HEK293 (cell line): ENCODE results near the gene PALB2.

Experiments used
- SETDB1 ChIP-seq: IDR thresholded peaks from one replicate; pipeline ENCODE4 v1.6.1; 2017; ENCODE audit warnings: mild to moderate bottlenecking, low read length, moderate library complexity, mixed read lengths; ENCODE audit not compliant: insufficient read length
- ZNF266 ChIP-seq: fragments of 450-650 bp; formaldehyde crosslinking; IDR thresholded peaks from 2 replicates; pipeline ENCODE4 v1.5.1; 2016; ENCODE audit warnings: missing biosample characterization, missing genetic modification characterization, low read depth
- ZNF404 ChIP-seq: fragments of 450-650 bp; formaldehyde crosslinking; IDR thresholded peaks from 2 replicates; pipeline ENCODE4 v1.5.1; 2017; ENCODE audit warnings: missing biosample characterization, missing genetic modification characterization
- ZNF416 ChIP-seq: fragments of 450-650 bp; formaldehyde crosslinking; IDR thresholded peaks from 2 replicates; pipeline ENCODE4 v1.5.1; 2016; ENCODE audit warnings: missing biosample characterization, missing genetic modification characterization
- ZNF423 ChIP-seq: fragments of 450-650 bp; formaldehyde crosslinking; IDR thresholded peaks from 2 replicates; pipeline ENCODE4 v1.5.1; 2016; ENCODE audit warnings: missing biosample characterization, missing genetic modification characterization
- ZNF777 ChIP-seq: fragments of 450-650 bp; formaldehyde crosslinking; IDR thresholded peaks from 2 replicates; pipeline ENCODE4 v1.5.1; 2017; ENCODE audit warnings: missing biosample characterization, missing genetic modification characterization, borderline replicate concordance
- ZNF785 ChIP-seq: fragments of 450-650 bp; formaldehyde crosslinking; IDR thresholded peaks from 2 replicates; pipeline ENCODE4 v1.5.1; 2016; ENCODE audit warnings: missing biosample characterization, missing genetic modification characterization
- TF ChIP-seq, protein P1 (sequence below): fragments of 450-650 bp; formaldehyde crosslinking; IDR thresholded peaks from 2 replicates; pipeline ENCODE4 v1.5.1; 2017; ENCODE audit warnings: missing biosample characterization, missing genetic modification characterization
- TF ChIP-seq, protein P2 (sequence below): fragments of 450-650 bp; formaldehyde crosslinking; IDR thresholded peaks from 2 replicates; pipeline ENCODE4 v1.5.1; 2016; ENCODE audit warnings: missing biosample characterization, missing genetic modification characterization

DNA sequence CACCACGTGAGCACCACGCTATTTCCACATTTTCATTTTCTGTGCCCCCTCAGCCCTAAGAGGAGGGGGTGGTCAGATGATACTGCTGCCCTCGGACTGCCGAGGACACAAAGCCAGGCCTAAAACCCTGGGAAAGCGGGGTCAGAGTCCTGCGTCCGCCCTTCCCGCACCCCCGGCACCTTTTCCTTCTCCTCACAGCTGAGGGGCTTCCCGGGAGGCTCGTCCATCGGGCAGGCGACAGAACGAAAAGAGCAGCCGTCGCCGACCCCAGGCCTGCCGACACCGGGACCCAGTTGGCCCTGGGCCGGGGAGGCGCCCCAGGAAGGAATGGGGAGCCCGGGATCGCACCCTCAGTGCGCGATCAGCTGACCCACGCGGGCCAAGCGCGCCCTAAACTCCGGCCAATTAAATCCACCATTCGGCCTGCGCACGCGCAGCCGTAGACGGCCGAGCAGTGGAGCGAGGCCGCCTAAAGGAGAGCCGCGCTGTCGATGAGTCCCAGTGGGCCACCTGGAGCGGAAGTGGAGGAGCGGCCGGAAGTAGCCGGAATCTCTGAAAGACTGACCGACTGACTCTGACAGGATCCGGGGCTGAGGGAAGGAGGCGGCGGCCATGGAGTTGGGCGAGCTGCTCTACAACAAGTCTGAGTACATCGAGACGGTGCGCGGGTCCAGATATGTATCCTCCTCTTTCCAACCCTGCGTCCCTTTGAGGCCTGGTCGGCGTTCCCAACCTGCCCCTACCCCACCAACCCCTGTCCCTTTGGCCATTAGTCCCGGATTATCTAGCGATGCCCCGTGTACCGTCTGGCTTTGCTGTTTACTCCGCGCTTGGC lies at the start of gene PALB2, which contains the start of gene DCTN5:
- TF ChIP-seq SETDB1 (no peak), ZNF404 (tag by site-specific recombination) (no peak), ZNF777 (no peak), ZNF423 (no peak), ZNF785 (tag by site-specific recombination) (no peak), ZNF266 (tag by site-specific recombination) (no peak), ZNF416 (tag by site-specific recombination) (no peak)
- TF ChIP-seq, protein P1, sequence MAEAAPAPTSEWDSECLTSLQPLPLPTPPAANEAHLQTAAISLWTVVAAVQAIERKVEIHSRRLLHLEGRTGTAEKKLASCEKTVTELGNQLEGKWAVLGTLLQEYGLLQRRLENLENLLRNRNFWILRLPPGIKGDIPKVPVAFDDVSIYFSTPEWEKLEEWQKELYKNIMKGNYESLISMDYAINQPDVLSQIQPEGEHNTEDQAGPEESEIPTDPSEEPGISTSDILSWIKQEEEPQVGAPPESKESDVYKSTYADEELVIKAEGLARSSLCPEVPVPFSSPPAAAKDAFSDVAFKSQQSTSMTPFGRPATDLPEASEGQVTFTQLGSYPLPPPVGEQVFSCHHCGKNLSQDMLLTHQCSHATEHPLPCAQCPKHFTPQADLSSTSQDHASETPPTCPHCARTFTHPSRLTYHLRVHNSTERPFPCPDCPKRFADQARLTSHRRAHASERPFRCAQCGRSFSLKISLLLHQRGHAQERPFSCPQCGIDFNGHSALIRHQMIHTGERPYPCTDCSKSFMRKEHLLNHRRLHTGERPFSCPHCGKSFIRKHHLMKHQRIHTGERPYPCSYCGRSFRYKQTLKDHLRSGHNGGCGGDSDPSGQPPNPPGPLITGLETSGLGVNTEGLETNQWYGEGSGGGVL (tag by site-specific recombination): no peak
- TF ChIP-seq, protein P2, sequence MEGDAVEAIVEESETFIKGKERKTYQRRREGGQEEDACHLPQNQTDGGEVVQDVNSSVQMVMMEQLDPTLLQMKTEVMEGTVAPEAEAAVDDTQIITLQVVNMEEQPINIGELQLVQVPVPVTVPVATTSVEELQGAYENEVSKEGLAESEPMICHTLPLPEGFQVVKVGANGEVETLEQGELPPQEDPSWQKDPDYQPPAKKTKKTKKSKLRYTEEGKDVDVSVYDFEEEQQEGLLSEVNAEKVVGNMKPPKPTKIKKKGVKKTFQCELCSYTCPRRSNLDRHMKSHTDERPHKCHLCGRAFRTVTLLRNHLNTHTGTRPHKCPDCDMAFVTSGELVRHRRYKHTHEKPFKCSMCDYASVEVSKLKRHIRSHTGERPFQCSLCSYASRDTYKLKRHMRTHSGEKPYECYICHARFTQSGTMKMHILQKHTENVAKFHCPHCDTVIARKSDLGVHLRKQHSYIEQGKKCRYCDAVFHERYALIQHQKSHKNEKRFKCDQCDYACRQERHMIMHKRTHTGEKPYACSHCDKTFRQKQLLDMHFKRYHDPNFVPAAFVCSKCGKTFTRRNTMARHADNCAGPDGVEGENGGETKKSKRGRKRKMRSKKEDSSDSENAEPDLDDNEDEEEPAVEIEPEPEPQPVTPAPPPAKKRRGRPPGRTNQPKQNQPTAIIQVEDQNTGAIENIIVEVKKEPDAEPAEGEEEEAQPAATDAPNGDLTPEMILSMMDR (tag by site-specific recombination): no peak; the same call in 1 of the 2 replicates
